ENCODE data around the gene RHEX. TPM values are rescaled to one million over a fixed set of nuclear protein-coding genes. Genes with fewer than 3 reads are reported as not detected.

RHEX gene
- total RNA-seq, 1 experiment from 2014 or later = not detected

GRCh38 chr1:206083750-206084149, 30.8 kb downstream of the RHEX start:
- no peak for DNase-seq (ENCODE audit: low spot score)
- Mint-ChIP-seq H3K27ac (no peak overlapping the region), H3K27me3 (ENCODE audit: low read depth) (no peaks in the 10 kb centered on the region), H3K4me1 (peaks cover 7% of the 10 kb centered on the region), H3K4me3 (no peak overlapping the region), H3K36me3 (no peaks in the 10 kb centered on the region), H3K9me3 (no peaks in the 10 kb centered on the region)
- TF ChIP-seq HMGXB4 (CRISPR knock-in tag; IDR thresholded peaks at IDR 0.05) (no peak), ZNF423 (CRISPR knock-in tag; IDR thresholded peaks at IDR 0.05) (no peak), ZNF671 (CRISPR knock-in tag; IDR thresholded peaks at IDR 0.05) (no peak), JAZF1 (CRISPR knock-in tag; IDR thresholded peaks at IDR 0.05) (no peak), MXD4 (CRISPR knock-in tag; IDR thresholded peaks at IDR 0.05; ENCODE audit: borderline replicate concordance) (no peak), ZMAT4 (CRISPR knock-in tag; IDR thresholded peaks at IDR 0.05) (no peak), TEAD4 (CRISPR knock-in tag; IDR thresholded peaks at IDR 0.05) (no peak), ZNF219 (CRISPR knock-in tag; IDR thresholded peaks at IDR 0.05; ENCODE audit: borderline replicate concordance) (no peak), ZBTB43 (CRISPR knock-in tag; IDR thresholded peaks at IDR 0.05) (no peak), ZNF396 (CRISPR knock-in tag; IDR thresholded peaks at IDR 0.05; ENCODE audit: borderline replicate concordance) (no peak), MAX (CRISPR knock-in tag; IDR thresholded peaks at IDR 0.05) (no peak), FOXJ3 (CRISPR knock-in tag; IDR thresholded peaks at IDR 0.05; ENCODE audit: borderline replicate concordance) (no peak), TP53 (CRISPR knock-in tag; IDR thresholded peaks at IDR 0.05) (no peak), CDX4 (CRISPR knock-in tag; IDR thresholded peaks at IDR 0.05; ENCODE audit: borderline replicate concordance) (no peak), RELA (CRISPR knock-in tag; IDR thresholded peaks at IDR 0.05; ENCODE audit: borderline replicate concordance) (no peak)
- ChIA-PET POLR2A (no interaction called here), CTCF (no interaction called here)
- ATAC-seq = no peak

- no peaks in the 10 kb centered on the region for H3K4me1 Mint-ChIP-seq
- DNase-seq (ENCODE audit: low spot score) = no peak
- no peaks in the 10 kb centered on the region for H3K9me3 Mint-ChIP-seq
- H3K4me3 Mint-ChIP-seq = no peak overlapping the region
- no peaks in the 10 kb centered on the region for H3K27me3 Mint-ChIP-seq (ENCODE audit: low read depth)
- ChIA-PET CTCF (no interaction called here), POLR2A (no interaction called here)
- ATAC-seq = no peak
- H3K36me3 Mint-ChIP-seq = no peaks in the 10 kb centered on the region
- no peak overlapping the region for H3K27ac Mint-ChIP-seq
- no peak for TF ChIP-seq IRF1 (CRISPR knock-in tag; IDR thresholded peaks at IDR 0.05)
- TF ChIP-seq HMGA2 (CRISPR knock-in tag; IDR thresholded peaks at IDR 0.05) = no peak
- TF ChIP-seq E2F4 (CRISPR knock-in tag; IDR thresholded peaks at IDR 0.05; ENCODE audit: borderline replicate concordance, low read depth) = no peak
- no peak for TF ChIP-seq ZNF263 (CRISPR knock-in tag; IDR thresholded peaks at IDR 0.05; ENCODE audit: low read depth)
- no peak for TF ChIP-seq ZBTB43 (CRISPR knock-in tag; IDR thresholded peaks at IDR 0.05)
- TF ChIP-seq CREM (CRISPR knock-in tag; IDR thresholded peaks at IDR 0.05) = no peak
- TF ChIP-seq NR1H2 (CRISPR knock-in tag; IDR thresholded peaks at IDR 0.05) = no peak
- TF ChIP-seq ZNF121 (CRISPR knock-in tag; IDR thresholded peaks at IDR 0.05) = no peak
- no peak for TF ChIP-seq FOXP1 (CRISPR knock-in tag; IDR thresholded peaks at IDR 0.05; ENCODE audit: borderline replicate concordance)
- no peak for TF ChIP-seq ZNF416 (CRISPR knock-in tag; IDR thresholded peaks at IDR 0.05)
- no peak for TF ChIP-seq ZMAT4 (CRISPR knock-in tag; IDR thresholded peaks at IDR 0.05)
- no peak for TF ChIP-seq TCF7 (CRISPR knock-in tag; IDR thresholded peaks at IDR 0.05; ENCODE audit: low read depth)
- TF ChIP-seq NFYB (CRISPR knock-in tag; conservative IDR thresholded peaks at IDR 0.05; ENCODE audit: low read depth) = no peak
- TF ChIP-seq KAT7 (CRISPR knock-in tag; IDR thresholded peaks at IDR 0.05; ENCODE audit: borderline replicate concordance) = no peak
- no peak for TF ChIP-seq HMGXB4 (CRISPR knock-in tag; IDR thresholded peaks at IDR 0.05)
Observed at GRCh38 chr1:206087091-206087490, 34.1 kb downstream of the RHEX start.

Data from WTC11 (cell line).